ENCODE measurements around the gene C2orf49. TPM values are rescaled to one million over a fixed set of nuclear protein-coding genes. Genes with fewer than 3 reads are reported as not detected.

C2orf49 gene
- total and polyA plus RNA-seq, 9 of the 15 experiments (the other 6 are each of a cell fraction or from before 2014, with no cell fraction given): 17.9 to 38.2 (median 25.6) TPM

DNA sequence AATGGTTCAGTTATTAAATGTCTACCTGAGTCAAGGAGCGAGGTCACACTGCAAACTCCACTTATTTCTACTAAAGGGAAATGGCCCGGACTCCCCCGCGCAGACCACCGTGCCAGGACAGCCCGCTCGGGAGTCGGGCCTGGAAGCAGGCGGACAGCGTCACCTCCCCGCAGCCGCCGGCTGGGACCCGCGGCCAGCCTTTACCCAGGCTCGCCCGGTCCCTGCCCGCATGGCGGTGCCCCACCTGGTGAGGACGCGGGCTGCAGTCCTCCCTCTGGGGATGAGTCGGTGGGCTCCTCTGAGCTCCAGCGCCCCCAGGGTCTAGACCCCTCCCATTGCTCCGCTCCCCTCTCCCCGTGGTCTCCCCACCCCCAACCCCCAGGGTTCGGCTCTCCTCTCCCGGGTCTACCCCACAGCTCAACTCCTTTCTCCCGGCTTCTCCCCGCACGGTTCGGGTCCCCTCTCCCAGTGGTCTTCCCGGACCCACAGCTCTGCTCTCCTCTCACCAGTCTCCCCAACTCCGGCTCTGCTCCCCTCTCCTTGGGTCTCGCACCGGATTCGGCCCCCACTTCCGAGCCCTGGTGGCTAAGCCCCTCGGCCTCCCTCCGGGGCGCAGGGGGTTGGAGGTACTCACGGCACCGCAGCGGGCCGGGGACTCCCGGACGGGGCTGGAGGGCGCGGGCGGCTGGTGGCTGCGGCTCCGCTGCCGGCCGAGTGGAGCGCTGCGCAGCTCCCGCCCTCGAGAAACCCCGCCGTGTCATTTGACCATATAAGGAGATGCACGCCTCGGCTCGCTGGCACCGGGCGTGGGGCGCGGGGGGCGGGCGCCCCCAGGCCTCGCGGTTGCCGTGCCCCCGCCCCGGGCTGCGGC is 61.2 kb downstream of the C2orf49 start, which contains the start of gene FHL2 (continued):
- TF ChIP-seq TBL1XR1 (IDR thresholded peaks at IDR 0.05; ENCODE audit: low read length in 2 of 2): no peak
- no peak for TF ChIP-seq ZNF436 (CRISPR knock-in tag; IDR thresholded peaks at IDR 0.05)
- TF ChIP-seq NR4A1 (CRISPR knock-in tag; IDR thresholded peaks at IDR 0.05): no peak
- no peak; the same call in 1 of the 2 replicates for TF ChIP-seq NR4A1 (tag; IDR thresholded peaks at IDR 0.05)
- TF ChIP-seq, protein P1, sequence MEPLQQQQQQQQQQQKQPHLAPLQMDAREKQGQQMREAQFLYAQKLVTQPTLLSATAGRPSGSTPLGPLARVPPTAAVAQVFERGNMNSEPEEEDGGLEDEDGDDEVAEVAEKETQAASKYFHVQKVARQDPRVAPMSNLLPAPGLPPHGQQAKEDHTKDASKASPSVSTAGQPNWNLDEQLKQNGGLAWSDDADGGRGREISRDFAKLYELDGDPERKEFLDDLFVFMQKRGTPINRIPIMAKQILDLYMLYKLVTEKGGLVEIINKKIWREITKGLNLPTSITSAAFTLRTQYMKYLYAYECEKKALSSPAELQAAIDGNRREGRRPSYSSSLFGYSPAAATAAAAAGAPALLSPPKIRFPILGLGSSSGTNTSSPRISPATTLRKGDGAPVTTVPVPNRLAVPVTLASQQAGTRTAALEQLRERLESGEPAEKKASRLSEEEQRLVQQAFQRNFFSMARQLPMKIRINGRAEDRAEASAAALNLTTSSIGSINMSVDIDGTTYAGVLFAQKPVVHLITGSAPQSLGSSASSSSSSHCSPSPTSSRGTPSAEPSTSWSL (CRISPR knock-in tag; IDR thresholded peaks at IDR 0.05; ENCODE audit: borderline replicate concordance): no peak
- TF ChIP-seq NRF1 (conservative IDR thresholded peaks at IDR 0.05 in 1 of 2, IDR thresholded peaks at IDR 0.05 in 1 of 2): peak; percentile 89 to 91
- TF ChIP-seq ZNF347 (CRISPR knock-in tag; IDR thresholded peaks at IDR 0.05; ENCODE audit: low read depth): no peak
- TF ChIP-seq C11orf30 (IDR thresholded peaks at IDR 0.05; ENCODE audit: low read depth): no peak
- no peak for TF ChIP-seq ZNF76 (CRISPR knock-in tag; IDR thresholded peaks at IDR 0.05; ENCODE audit: borderline replicate concordance)
- TF ChIP-seq TRIM28 (IDR thresholded peaks at IDR 0.05): no peak
- no peak for TF ChIP-seq SMARCA5 (IDR thresholded peaks at IDR 0.05)
- no peak for TF ChIP-seq PRMT5 (CRISPR knock-in tag; IDR thresholded peaks at IDR 0.05)
- TF ChIP-seq, protein P2, sequence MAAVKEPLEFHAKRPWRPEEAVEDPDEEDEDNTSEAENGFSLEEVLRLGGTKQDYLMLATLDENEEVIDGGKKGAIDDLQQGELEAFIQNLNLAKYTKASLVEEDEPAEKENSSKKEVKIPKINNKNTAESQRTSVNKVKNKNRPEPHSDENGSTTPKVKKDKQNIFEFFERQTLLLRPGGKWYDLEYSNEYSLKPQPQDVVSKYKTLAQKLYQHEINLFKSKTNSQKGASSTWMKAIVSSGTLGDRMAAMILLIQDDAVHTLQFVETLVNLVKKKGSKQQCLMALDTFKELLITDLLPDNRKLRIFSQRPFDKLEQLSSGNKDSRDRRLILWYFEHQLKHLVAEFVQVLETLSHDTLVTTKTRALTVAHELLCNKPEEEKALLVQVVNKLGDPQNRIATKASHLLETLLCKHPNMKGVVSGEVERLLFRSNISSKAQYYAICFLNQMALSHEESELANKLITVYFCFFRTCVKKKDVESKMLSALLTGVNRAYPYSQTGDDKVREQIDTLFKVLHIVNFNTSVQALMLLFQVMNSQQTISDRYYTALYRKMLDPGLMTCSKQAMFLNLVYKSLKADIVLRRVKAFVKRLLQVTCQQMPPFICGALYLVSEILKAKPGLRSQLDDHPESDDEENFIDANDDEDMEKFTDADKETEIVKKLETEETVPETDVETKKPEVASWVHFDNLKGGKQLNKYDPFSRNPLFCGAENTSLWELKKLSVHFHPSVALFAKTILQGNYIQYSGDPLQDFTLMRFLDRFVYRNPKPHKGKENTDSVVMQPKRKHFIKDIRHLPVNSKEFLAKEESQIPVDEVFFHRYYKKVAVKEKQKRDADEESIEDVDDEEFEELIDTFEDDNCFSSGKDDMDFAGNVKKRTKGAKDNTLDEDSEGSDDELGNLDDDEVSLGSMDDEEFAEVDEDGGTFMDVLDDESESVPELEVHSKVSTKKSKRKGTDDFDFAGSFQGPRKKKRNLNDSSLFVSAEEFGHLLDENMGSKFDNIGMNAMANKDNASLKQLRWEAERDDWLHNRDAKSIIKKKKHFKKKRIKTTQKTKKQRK (IDR thresholded peaks at IDR 0.05; ENCODE audit: borderline replicate concordance, low read depth, low read length): no peak
- no peak for TF ChIP-seq ZEB2 (IDR thresholded peaks at IDR 0.05)
- peak; percentile 73 to 81; a peak in 3 of 4 replicates for TF ChIP-seq MAZ (CRISPR knock-in tag; conservative IDR thresholded peaks at IDR 0.05 in 1 of 2, IDR thresholded peaks at IDR 0.05 in 1 of 2)
- no peak for TF ChIP-seq HSF4 (CRISPR knock-in tag; IDR thresholded peaks at IDR 0.05; ENCODE audit: borderline replicate concordance)
- TF ChIP-seq MCM5 (IDR thresholded peaks at IDR 0.05; ENCODE audit: low read depth): no peak
- TF ChIP-seq ZC3H8 (IDR thresholded peaks at IDR 0.05): no peak
- peak; percentile 93 for TF ChIP-seq SUPT5H (IDR thresholded peaks at IDR 0.05)
- no peak for TF ChIP-seq ESRRB (CRISPR knock-in tag; IDR thresholded peaks at IDR 0.05; ENCODE audit: borderline replicate concordance)
- no peak for TF ChIP-seq SRSF3 (IDR thresholded peaks at IDR 0.05; ENCODE audit: insufficient read depth, low read length)
- TF ChIP-seq PHF8 (IDR thresholded peaks at IDR 0.05; ENCODE audit: borderline replicate concordance, low read length): peak; percentile 92
- no peak; the same call in 1 of the 2 replicates for TF ChIP-seq GABPB1 (CRISPR knock-in tag; IDR thresholded peaks at IDR 0.05)
- peak; percentile 54 for TF ChIP-seq CREB1 (IDR thresholded peaks at IDR 0.05)
- TF ChIP-seq CREB1 (CRISPR knock-in tag; IDR thresholded peaks at IDR 0.05): no peak; the same call in none of the 2 replicates
- TF ChIP-seq SIRT6 (IDR thresholded peaks at IDR 0.05; ENCODE audit: low read depth, low read length): no peak
- TF ChIP-seq ZNF695 (CRISPR knock-in tag; IDR thresholded peaks at IDR 0.05): no peak

Measured in K562 (cell line).